ENCODE data around the gene FBN3. TPM values are rescaled to one million over a fixed set of nuclear protein-coding genes. Genes with fewer than 3 reads are reported as not detected.

Gene FBN3
- polyA plus RNA-seq, 3 donors, result 0.01 to 0.05 TPM; not detected in 1

DNA sequence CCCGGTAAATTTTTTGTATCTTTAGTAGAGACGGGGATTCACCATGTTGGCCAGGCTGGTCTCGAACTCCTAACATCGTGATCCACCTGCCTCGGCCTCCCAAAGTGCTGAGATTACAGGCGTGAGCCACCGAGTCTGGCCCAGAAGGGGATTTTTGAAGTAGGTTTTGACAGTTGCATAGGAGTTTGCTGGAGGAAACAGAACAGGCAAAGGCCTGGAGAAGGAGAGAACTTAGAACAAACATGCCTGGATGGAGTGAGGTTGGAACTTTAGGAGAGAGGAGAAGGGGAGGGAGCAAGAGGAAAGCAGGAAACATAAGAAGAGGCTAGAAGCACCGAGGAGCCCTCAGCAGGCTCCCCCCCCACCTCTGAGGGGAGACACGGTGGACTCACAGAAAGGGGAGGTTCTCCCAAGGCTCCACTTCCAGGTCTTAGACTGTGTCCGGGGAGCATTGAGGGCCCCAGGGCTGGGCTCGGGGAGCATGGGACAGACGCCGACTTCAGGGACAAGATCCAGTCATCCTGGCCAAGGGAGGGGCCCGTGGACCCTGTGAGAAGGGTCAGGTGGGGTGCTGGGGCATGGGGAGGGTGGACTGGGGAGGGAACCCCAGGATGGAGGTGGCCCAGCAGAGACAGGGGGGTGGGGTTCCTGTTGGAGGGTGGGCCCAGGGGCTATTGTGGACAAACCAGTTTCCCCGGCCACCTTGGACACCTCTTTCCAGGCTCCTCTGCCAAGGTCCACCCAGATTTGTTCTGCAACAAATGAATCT is 1.8 kb upstream of the FBN3 start:
- 83 to 85% (median 83%) methylated on average over 12 to 15 of the region's 15 CpGs for WGBS, 3 donors
- H3K27ac ChIP-seq (ENCODE audit: low read depth, low read length), result no peak overlapping the region

DNA sequence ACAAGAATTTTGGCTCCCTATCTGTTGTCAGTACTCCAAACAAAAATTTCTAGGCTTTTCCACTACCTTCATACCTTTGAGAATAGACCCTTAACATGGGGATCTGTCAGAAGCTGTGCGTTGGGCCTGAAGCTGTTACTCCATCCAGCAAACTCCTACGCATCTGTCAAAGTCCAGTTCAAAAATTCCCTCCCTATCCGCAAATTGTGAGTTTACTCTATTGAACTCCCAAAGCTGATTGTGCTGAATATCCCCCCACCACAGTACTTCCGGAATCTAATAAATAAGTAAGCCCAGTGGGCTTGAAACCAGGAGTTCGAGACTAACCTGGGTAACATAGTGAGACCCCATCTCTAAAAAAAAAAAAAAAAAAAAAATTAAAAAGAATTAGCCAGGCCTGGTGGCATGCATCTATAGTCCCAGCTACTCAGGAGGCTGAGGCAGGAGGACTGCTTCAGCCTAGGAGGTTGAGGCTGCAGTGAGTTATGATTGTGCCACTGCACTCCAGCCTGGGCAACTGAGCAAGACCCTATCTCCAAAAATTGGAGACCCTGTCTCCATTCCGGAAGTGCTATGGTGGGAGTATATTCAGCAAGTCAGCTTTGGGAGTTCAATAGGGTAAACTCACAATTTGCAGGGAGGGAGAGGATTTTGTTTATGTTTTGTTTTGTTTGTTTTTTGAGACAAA is 930 bp upstream of the FBN3 start:
- WGBS, 3 donors, result 88 to 96% (median 90%) methylated on average over 6 of the region's 6 CpGs
- H3K27ac ChIP-seq (ENCODE audit: low read depth, low read length), result no peak overlapping the region

GRCh38 chr19:8148410-8149260 is 757 bp downstream of the FBN3 start:
- no peak overlapping the region for H3K27ac ChIP-seq (ENCODE audit: low read depth, low read length)
- WGBS, 3 donors, result 3 to 7% (median 3%) methylated on average over 38 to 46 of the region's 50 CpGs

- WGBS, 3 donors, result 73 to 81% (median 77%) methylated on average over 6 of the region's 6 CpGs
Measured at GRCh38 chr19:8148088-8148409, 1.3 kb downstream of the FBN3 start.

DNA sequence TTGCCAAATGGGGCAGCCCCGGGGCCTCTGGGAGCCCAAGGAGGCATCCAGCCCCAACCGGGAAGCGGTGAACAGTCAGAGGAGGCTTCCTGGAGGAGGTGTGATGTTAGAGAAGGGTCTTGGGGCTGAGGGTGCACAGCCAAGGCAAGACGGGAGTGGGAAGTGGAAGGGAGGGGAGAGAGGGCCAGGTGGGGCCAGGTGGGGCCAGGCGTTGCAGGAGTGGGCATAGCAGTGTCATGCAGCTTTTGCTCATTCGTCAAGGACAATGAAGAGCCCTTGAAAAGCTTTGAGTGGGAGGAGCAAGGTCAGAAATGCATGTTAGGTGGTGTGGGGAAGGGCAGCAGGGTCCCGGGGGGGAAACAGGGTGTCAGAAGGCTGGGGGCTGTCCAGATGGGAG is 1.8 kb downstream of the FBN3 start:
- 39 to 47% (median 41%) methylated on average over 7 of the region's 7 CpGs for WGBS, 3 donors
- no peak overlapping the region for H3K27ac ChIP-seq (ENCODE audit: low read depth, low read length)

More at GRCh38 chr19:8148088-8148409, 1.3 kb downstream of the FBN3 start:
- no peak overlapping the region for H3K27ac ChIP-seq (ENCODE audit: low read depth, low read length)

DNA sequence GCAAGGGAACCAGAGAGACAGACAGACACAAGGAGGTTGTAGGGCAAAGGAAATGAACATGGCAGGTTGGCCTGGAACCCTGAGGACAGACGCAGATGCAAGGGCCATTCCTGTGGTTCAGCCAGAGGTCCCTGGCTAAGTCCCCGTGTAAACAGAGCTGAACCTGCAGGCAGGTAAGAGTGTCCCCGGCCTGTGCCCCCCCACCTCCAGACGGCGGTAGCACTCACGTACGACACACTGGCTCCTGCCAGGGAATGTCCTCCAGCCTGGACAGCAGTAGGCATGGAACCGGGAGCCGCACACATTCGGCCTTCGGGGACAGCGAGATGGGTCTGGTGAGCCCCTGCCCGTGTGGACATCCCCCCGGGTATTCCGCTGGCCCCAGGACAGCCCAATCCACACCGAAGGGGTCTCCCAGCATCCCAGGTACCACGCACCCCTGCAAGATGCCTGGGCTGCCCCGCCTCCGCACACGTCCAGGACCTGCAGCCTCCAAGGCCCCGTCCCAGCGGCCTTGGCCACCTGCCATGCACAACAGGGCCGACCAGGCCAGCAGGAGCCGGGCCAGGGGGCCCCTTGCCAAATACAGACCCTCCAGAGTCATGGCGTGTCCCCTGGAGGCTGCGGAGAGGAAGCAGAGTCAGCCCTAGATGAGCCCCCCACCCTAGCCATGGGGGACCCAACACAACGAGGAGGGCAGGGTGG is 2.4 kb downstream of the FBN3 start:
- 31 to 66% (median 65%) methylated on average over 27 of the region's 27 CpGs for WGBS, 3 donors

GRCh38 chr19:8144273-8144995 is 5.0 kb downstream of the FBN3 start:
- H3K27ac ChIP-seq (ENCODE audit: low read depth, low read length), result no peak overlapping the region
- 79 to 83% (median 80%) methylated on average over 14 of the region's 14 CpGs for WGBS, 3 donors

More for the DNA sequence above, 2.4 kb downstream of the FBN3 start:
- H3K27ac ChIP-seq (ENCODE audit: low read depth, low read length), result no peak overlapping the region

- WGBS, 3 donors, result 53 to 80% (median 66%) methylated on average over 10 of the region's 10 CpGs
- H3K27ac ChIP-seq (ENCODE audit: low read depth, low read length), result no peak overlapping the region
Measured at GRCh38 chr19:8143041-8143440, 6.4 kb downstream of the FBN3 start.

GRCh38 chr19:8142513-8142900 is 6.9 kb downstream of the FBN3 start:
- no peak overlapping the region for H3K27ac ChIP-seq (ENCODE audit: low read depth, low read length)
- 65 to 75% (median 68%) methylated on average over 6 of the region's 6 CpGs for WGBS, 3 donors

DNA sequence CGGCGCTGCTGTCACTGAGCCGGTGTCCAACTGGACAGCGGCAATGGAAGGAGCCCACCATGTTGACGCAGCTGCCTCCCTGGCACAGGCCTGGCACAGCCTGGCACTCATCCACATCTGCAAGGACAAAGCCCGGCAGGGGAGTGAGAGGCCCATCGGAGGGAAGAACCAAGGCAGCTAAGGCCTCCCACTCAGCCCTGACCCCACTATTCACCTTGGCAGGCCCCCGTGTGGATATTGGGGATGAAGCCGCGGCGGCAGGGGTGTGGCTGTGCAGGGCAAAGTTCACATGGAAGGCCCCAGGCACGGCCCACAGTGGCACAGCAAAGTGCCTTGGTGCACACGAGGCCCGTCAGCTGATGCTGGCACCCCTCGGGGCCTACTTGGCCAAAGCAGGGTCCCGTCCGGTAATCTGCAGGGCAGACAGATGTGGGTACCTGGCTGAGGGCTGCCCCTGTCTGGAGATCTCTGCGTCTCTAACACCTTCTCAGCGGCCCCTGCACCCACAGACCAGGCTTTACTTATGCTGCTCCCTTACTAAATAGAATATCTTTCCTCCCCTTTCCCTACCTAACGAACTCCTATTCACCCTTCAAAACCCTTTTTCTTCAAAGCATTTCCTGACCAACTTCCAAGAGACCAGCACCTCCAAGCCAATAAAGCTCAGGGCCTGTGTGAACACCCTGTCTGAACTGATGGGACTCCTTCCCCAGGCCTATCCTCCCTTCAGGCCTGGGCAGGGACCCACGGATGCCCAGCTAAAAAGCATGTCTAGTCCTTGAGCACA is 7.5 kb downstream of the FBN3 start:
- 62 to 92% (median 87%) methylated on average over 21 of the region's 21 CpGs for WGBS, 3 donors

DNA sequence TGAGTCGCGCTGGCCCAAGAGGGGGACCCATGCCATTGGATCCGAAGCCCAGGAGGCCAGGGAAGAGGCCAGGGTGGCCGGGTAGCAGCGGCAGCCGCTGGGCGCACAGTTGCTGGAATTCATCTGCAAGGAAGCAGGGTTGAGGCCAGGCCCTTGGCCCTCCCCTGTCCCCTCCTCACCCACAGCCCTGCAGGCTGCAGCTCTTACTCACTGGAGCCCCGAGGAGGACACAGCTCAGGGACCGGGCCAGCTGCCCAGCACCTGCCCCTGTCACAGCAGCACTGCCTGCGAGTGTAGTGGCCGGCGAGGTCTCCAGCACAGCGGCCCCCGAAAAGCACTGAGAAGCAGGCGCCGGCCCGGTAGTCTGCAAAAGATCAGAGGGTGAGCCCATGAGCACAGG is 11.2 kb downstream of the FBN3 start:
- H3K27ac ChIP-seq (ENCODE audit: low read depth, low read length), result no peak overlapping the region
- 83 to 92% (median 89%) methylated on average over 17 of the region's 17 CpGs for WGBS, 3 donors

More for the DNA sequence above, 7.5 kb downstream of the FBN3 start:
- H3K27ac ChIP-seq (ENCODE audit: low read depth, low read length), result no peak overlapping the region

DNA sequence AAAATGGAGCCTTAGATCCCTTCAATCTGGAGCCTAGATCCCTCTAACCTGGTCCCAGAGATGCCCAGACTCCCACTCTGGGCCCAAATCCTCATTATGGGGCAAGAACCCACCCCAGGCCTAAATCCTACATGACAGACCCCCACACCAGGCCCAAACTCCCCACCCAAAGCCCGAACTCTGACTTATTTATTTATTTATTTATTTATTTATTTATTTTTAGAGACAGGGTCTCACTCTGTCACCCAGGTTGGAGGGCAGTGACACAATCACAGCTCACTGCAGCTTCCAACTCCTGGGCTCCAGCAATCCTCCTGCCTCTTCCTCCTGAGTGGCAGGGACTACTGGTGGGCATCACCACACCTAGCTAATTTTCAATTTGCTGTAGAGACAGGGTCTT is 12.0 kb downstream of the FBN3 start:
- H3K27ac ChIP-seq (ENCODE audit: low read depth, low read length), result no peak overlapping the region
- WGBS, 3 donors, result 89 to 93% (median 92%) methylated on average over 1 of the region's 1 CpG

- no peak overlapping the region for H3K27ac ChIP-seq (ENCODE audit: low read depth, low read length)
- 85 to 94% (median 92%) methylated on average over 30 to 32 of the region's 32 CpGs for WGBS, 3 donors
Measured at GRCh38 chr19:8135946-8136618, 13.3 kb downstream of the FBN3 start.

DNA sequence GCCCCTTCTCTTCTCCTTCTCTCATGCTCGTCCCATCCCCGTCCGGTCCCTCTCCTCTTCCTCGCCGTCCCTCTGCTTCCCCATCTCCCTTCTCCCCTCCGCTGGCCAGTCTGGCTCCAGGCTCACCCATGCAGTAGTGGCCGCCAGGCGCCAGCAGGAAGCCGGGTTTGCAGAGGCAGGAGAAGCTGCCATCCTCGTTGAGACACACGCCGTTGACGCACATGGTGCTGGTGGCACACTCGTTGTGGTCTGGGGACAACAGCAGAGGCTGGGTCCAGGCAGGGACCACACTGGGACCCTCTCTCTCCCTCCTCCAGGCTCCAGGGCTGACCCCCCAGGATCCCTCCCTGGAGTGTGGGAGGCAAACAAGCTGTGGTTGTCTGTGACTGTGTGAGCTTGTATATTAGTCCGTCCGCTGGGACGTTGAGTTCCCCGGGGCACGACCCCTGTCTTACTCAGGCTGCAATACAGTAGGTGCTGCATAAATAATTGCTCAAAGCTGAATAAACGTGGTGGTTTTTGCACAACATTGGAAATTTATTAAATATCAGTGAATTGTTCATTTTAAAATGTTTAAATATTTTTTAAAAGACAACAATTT is 16.4 kb downstream of the FBN3 start:
- H3K27ac ChIP-seq (ENCODE audit: low read depth, low read length), result no peak overlapping the region
- WGBS, 3 donors, result 76 to 78% (median 77%) methylated on average over 20 of the region's 20 CpGs

- H3K27ac ChIP-seq (ENCODE audit: low read depth, low read length), result no peak overlapping the region
- WGBS, 3 donors, result 79 to 85% (median 81%) methylated on average over 26 of the region's 26 CpGs
Measured at GRCh38 chr19:8131517-8131916, 17.9 kb downstream of the FBN3 start.

- H3K27ac ChIP-seq (ENCODE audit: low read depth, low read length), result no peak overlapping the region
- 81 to 85% (median 85%) methylated on average over 20 of the region's 20 CpGs for WGBS, 3 donors
Measured at GRCh38 chr19:8129061-8129618, 20.3 kb downstream of the FBN3 start.

All from adipose tissue (tissue), 3 donors.